Activated CD4-positive, CD25-positive, alpha-beta regulatory T cell treated with anti-CD3 and anti-CD28 coated beads, Interleukin-2, amount 50 U/mL, for 16 hours (primary cell): Measurements from ENCODE around the gene PLEKHF1.
"Not testable (repeated sequence)": the region's sequence is repeated elsewhere in the genome, so short reads cannot be mapped to it uniquely, and the experiment has no call there.

Source experiments
- DNase-seq: peaks from one replicate; pipeline ENCODE4 v3.0.0-alpha.2; 2020; ENCODE audit warnings: low read depth, low spot score

PLEKHF1 gene

DNA sequence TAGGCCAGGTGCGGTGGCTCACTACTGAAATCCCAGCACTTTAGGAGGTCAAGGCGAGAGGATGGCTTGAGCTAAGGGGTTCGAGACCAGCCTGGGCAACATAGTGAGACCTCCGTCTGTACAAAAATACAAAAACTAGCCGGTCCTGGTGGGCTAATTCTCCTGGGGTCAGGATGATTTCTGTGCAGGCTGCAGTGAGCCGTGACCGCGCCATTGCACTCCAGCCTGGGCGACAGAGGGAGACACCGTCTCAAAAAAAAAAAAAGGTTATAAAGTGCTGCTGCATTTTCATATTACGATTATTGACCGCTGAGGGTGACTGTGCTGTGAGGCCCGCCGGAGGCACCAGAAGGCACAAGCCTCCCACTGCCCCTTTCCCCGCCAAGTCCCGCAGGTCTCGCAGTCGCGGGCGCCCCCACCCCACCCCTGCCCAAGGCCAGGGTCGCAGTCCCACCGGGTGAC is 477 bp upstream of the PLEKHF1 start:
- no peak for DNase-seq

DNA sequence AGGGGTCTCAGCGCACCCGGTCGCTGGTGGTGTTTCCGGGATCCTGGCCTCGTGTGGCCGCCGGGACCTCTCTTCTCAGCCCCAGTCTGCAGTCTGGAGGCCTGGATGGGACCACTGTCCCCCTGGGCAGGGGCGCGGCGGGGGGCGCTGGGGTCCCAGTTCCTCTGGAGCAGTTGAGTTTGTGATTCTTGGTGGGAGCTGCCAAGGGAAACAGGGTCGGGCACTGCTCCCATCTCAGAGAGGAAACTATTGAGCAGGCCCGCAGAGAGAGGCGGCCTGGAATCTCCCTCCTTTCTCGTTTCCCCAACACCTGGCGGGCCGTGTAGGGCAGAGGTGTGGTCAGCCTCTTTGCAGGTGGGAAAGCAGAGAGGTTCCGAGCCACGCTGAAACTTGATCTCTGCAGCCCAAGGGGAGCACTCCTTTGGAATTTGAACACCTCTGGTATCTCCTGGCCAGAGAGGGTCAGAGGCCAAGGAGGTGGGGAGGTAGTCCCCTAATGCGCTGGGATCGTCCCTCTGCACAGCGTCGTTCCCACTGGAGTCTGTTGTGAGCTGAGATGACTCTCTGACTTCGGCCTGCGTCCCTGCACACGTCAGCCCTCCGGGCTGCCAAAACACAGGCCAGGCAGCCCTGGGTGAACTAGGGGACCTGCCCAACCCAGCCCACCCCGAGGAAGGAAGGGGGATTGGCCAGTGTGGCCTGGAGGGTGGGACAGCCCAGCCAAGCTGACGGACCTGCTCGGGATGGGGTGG is 741 bp downstream of the PLEKHF1 start:
- DNase-seq, result no peak

GRCh38 chr19:29666578-29667386 is 1.5 kb downstream of the PLEKHF1 start:
- DNase-seq, result no peak

GRCh38 chr19:29667387-29667783 is 2.1 kb downstream of the PLEKHF1 start:
- no peak for DNase-seq

- DNase-seq, result no peak
These were observed 2.7 kb downstream of the PLEKHF1 start for GRCh38 chr19:29667901-29668341.

DNA sequence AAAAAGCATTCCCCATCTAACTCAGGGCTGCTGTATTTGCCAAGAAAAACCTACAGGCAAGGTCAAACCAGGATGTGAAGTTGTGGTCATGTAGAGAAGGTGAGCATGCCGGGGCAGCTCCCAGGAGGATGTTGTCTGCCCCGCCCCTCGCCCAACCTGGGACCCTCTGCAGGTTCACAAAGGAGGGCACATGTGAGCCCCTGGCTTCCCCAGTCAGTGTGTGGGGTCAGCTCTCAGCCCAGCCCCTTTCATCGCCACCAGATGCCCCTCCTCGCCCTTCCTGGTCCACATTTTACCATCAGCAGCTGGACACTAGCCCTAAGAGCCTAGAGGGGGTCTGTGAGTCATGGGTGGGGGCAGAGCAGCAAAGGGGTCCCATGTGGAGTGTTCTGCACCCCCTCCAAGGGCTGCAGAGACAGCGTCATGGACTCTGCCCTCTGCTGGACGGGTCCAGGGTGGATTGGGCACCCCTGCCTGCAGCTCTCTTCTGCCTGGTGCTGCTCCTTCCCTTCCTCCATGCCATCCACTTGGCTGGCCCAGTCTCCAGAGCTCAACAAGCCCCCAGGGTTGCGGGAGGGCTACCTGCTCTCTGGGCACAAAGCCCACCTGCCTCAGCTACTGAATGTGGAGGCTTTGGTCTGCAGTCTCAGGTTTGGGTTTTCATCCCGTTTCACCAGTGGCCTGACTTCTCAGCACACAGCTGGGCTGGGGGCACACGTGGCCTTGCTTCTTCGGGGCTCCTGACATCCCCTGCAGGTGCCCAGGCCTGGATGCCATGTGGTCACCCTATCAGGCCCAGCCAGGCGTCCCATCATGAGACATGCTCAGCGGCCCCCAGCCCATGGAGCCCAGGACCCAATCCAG is 3.7 kb downstream of the PLEKHF1 start:
- DNase-seq, result no peak

DNA sequence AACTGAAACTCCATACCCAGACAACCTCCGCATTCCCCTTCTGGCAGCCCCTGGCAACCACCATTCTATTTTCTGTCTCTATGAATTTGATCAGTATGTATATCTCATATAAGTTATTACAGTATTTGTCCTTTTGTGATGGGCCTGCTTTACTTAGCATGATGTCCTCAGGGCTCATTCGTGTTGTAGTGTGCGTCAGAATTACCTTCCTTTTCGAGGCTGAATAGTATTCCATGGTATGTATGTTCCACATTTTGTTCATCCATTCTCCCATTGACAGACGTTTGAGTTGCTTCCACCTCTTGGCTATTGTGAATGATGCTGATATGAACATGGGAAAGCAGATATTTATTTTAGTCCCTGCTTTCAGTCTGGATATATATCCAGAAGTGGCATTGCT is 5.0 kb downstream of the PLEKHF1 start:
- DNase-seq, result no peak

DNA sequence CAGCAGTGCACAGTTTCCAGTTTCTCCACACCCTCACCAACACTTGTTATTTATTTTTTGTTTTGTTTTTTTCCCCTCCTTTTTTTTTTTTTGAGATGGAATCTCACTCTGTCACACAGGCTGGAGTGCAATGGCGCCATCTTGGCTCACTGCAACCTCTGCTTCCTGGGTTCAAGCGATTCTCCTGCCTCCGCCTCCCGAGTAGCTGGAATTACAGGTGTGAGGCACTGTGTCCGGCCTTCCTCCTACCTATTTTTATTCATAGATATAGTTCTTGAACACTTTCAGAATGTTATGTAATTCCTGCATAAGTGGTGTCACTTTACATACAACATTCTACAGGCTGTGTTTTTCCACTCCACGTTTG is 5.7 kb downstream of the PLEKHF1 start:
- DNase-seq, result not testable (repeated sequence)

- DNase-seq, result peak; percentile 74
These were observed 6.3 kb downstream of the PLEKHF1 start for GRCh38 chr19:29671393-29672160.

- no peak for DNase-seq
These were observed 7.2 kb downstream of the PLEKHF1 start for GRCh38 chr19:29672319-29672932.

- peak; percentile 75 for DNase-seq
These were observed 7.7 kb downstream of the PLEKHF1 start for GRCh38 chr19:29672933-29673336.

- no peak for DNase-seq
These were observed 8.4 kb downstream of the PLEKHF1 start for GRCh38 chr19:29673451-29674371.

- DNase-seq, result no peak
These were observed 9.3 kb downstream of the PLEKHF1 start for GRCh38 chr19:29674374-29675119.

DNA sequence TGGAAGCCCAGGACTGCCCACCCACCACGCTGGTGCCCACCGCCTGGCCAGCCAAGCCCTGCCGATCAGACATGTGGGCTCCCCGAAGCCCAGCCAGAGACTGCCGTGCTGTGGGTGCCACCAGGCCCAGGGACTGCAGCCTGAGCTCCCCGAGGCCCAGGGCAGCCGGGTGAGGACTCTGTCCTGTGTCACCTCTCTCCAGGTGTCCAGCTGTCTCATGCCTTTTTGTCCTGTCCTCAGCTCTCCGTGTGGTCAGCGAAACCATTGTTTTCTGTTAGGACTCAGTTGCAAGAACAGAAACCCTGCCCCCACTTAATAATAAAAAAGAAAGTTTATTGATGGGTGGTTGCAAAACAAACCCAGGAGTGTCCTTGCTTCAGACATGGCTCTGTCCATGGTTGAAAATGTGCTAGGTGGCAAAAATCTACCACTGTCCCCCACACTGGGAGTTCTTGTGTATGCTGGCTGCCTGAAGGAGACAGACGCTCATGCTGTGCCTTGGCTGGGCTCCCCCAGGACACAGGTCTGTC is 9.9 kb downstream of the PLEKHF1 start:
- no peak for DNase-seq

DNA sequence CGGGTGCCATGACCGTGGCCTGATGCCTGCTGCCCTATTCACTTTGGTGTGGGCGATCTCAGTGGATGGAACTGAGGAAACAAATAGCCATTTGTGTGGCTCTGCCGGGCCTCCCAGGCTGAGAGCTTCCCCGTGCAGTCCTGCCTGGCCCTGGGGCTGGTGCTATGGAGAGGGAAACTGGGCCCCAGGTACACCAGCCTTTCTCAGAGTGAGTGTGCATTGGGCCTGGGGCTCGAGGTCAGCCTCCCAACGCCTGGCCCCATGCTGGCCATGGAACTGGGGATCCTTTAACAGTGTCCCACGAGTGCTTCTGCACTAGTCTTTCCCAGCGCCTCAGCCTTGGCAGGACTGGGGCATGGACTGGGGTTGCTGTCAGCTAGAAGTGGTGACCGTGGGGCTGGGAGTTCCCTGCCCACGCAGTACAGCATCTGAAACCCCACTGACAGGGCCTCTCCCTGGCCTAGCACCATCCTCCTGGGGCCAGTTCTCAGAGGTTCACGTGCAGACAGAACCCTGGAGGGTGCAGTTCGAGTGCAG is 10.5 kb downstream of the PLEKHF1 start:
- DNase-seq, result no peak

DNA sequence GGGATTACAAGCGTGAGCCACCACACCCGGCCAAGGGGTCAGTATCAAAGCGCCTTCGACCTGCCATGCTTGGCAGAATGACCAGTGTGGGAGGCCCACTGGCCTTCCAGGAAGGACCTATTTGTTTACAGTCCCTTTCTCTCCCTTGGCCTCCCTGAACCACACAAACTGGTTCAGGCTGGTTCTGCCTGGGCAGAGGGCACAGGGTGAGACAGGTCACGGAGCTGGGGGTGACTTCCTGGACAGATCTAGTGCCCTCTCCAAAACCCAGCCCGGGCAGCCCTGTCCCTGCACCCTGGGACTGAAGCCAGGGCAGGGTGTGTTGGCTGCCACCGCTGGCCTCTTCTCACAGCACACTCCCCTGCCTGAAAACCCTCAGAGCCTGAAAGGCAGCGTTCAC is 11.3 kb downstream of the PLEKHF1 start:
- no peak for DNase-seq

GRCh38 chr19:29677001-29677817 is 11.9 kb downstream of the PLEKHF1 start:
- DNase-seq, result no peak
